Right lung (tissue), 5 donors: ENCODE data around the gene THADA. TPM values are rescaled to one million over a fixed set of nuclear protein-coding genes. Genes with fewer than 3 reads are reported as not detected.

Experiments
- DNase-seq, 2 donors: peaks; one replicate each; pipeline ENCODE4 v3.0.0-alpha.2; 2013
- polyA plus RNA-seq, 5 donors: library from polyadenylated mRNA; unstranded; fragments of 120-200 nt; gene quantifications; one replicate each; pipeline versions ENCODE4 v1.2.1 to v1.2.3, GENCODE V29; 2013; ENCODE audit warnings: inconsistent platforms in 1 of 5, low replicate concordance in 1 of 5; ENCODE audit not compliant: insufficient read length in 5 of 5, insufficient read depth in 1 of 5

THADA gene
- polyA plus RNA-seq, 5 donors = 33.8 to 42.1 (median 36.6) TPM

DNA sequence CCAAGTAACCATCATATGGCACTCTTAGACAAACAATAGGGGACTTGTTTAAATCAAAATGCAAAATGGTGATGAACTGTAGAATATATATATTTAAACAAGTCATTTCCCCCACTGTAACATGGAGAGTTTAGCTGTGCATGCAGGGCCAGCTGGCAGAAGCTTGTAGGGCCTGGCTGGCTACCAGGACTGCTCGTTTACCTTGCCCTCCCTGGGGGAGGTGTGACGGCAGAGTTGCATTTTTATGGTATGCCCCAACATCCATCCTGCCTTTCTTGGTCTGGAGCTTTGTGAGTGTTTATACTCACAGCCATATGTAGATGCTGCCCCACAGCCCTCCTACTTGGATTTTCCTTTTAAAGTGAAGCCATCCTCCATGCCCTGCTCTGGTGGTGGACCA is 267.7 kb downstream of the THADA start:
- DNase-seq = no peak

DNA sequence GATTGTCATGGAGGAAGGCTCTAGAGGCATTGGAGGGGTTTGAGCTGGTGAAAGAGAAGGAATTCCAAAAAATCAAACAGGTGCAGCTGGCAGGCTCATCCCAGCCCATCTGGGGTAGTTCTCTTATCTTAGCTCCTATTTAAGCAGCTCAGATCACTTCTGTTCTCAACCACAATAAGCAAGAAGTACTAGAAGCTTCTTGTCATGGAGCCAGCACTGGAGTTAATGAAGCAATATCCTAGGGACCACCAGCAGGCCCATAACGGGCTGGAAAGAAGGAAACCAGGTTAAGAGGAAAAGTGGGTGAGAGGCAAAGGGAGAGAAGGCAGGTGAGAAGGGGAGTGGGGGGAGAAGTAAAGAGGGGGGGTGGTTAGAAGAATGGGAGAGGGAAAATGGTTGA is 268.7 kb downstream of the THADA start:
- DNase-seq = no peak

DNA sequence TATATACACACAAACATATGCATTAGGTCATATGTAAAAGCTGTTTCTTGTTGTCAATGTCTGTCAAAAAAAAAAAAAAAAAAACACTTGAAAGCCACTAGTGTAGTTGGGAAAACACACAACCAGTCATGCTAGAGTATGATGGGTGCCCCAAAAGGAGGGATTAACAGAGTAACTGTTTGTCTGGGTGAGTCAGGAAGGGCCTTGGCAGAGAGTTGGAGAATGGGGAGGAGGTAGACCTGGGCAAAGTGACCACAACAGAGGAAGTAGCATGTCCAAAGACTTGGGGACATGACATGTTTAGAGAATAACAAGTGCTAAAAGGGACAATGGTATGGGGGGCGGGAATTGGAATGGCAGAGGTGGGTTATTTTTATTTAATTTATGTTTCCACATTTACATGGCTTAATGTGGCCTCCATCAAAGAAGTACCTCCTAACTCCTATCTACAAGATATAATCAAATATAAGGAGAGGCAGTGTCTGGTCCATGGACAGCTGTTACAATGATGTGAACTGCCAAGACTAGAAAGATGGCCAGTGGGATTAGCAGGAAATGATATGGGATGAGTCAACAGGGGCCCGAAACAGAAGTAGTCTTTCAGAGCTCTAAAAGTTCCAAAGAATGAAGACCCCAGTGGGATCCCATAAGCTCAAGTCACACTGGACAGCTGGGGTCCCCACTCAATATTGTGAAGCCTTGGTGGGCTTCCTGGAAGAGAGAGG is 269.6 kb downstream of the THADA start:
- no peak for DNase-seq

DNA sequence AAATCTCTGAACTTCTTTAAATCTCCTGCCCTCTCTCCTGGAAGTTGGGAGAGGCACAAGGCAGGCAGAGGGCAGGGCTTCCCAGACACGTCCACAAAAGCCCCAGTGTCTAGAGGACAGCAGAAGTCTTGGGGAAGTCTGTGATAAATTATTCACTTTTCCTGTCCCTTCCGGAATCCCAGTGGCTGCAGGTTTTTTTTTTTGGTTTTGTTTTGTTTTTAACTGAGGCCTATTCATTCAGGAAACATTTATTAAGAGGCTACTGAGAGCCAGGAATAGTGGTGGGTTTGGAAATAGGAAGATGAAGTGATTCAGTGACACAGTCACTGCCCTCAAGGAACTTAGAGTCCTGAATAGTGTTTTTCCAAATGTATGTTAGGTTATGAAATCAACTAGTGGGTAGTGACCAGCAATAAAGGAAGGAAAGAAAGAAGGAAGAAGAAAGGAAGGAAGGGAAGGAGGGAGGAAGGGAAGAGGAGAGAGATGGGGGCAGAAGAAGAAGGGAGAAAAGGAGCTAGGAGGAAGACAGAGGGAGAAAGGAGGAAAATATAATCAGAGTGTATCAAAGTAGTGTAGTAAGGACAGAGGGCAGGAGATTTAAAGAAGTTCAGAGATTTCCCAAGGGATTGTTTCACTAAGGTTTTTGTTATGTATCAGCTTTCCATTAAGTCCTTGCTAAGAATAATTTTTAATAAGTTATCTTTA is 270.6 kb downstream of the THADA start:
- no peak for DNase-seq

DNA sequence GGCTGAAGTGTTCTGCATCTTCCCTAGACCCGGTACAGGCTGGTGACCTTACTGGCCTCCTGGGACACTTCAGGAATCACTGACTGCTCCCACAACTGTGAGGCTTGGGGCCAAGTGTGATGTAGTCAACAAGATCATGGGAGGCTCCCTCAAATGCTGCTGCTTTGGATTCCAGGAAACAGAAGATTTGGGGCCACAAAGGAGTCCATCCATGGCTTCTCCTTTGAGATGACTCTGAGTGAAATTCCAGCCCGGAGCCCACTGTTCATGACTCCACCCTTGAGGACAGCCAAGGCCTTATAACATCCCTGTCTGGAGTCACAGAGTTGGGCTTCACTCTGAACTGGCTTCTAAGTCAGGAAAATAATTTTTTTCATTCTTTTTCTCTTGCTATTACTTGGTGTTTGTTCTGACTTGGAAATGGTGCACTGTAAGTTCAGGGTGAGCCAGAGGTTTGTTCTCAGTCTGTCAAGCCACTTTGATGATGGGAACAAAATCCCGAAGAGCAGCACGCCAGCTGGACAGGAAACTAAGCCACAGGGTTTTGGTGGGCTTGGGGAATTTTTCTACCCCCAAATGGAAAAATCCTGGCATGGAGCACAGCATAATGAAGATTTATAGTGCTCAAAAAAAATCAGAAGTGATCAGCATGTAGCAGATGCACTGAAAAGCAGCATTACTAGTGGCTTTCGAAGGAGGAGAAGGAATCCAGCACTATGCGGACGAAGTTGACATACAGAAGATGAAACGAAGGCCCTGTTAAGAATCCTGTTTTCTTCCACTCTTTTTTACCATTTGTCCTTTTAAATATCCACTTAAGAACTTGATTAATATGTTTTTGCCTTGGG is 271.4 kb downstream of the THADA start:
- DNase-seq = peak; percentile 83

DNA sequence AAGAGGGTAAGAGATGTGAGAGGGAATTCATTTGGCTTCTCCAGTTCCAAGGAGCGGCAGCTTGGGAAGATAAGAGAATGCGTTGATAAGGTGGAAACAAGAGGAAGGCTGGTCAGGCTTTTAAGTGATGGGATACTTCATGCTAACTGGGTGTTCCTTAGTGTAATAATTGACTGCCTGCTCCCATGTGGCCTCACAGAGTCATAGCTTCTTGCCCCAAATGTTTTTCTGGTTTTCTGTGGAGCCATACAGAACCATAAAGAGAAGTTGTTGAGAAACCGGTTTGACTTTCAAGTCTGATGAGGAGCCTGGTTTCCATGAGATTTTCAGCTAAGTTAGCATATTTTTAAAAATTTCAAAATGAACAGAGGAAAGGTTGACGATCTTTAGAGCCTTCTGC is 272.0 kb downstream of the THADA start:
- no peak for DNase-seq

DNA sequence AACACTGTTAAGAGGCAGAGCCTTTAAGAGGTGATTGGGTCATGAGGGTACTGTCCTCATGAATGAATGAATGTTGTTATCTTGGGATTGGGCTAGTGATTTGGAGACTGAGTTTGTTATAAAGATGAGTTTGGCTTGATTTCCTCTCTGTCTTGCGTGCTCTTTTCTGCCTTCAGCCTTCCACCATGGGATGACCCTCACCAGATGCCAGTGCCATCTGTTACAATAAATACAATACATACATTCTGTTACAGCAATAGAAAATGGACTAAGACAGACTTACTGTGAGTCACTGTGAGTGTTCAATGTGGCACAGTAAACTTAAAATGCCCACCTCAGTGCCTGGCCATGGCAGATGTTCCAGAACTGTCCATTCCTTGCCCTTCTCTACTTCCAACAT is 274.4 kb downstream of the THADA start:
- DNase-seq = no peak

DNA sequence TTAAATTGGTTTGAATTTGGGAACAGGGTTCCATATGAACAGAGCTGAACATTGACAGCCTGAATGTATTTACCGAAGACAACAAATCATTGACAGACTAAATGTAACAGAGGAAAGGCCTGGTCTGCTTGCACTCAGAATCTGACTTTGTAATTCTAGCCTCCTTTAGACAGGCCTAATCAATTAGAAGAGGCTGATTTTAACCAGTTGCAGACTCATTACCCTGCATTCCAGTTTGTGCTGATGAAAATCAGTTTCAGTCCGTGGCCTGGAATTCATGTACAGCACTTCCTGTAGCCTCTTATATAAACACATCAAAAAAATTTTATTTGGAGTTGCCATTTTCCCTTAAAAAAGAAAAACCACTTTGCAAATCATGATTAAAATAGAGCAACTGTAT is 276.3 kb downstream of the THADA start:
- DNase-seq = no peak

DNA sequence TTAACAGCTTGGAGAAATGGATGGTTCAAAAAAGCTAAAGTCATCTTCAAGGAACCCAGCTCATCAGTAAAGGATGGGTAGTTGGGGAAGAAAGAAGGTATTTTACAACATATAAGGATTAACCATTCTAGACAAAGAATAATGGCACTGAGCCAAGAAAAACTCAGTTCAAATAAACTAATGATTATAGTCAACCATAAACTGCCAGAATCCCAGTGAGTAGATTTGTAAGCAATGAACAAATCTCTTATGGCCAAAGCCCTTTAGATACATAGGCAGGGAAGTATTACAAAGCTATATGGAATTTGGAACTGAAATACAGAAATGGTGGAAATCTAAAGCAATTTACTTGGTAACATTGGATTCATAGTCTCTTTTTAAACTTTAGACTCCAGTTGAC is 277.0 kb downstream of the THADA start:
- no peak for DNase-seq

DNA sequence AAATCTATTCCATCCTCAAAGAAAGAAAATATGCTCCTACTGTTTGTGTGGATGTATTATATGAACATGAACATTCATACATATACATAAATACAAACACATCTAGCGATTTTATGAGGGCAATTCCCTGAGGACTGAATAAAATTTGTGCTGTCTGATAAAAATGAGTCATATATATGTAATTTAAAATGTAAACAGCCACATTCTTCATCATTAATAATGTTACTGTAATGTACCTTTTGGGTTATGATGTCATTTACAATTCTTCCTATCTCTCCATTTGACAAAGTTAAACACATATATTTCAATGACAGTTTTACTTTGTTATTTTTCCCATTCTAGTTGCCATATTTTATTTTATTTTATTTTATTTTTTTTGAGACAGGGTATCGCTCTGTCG is 278.2 kb downstream of the THADA start:
- DNase-seq = no peak

DNA sequence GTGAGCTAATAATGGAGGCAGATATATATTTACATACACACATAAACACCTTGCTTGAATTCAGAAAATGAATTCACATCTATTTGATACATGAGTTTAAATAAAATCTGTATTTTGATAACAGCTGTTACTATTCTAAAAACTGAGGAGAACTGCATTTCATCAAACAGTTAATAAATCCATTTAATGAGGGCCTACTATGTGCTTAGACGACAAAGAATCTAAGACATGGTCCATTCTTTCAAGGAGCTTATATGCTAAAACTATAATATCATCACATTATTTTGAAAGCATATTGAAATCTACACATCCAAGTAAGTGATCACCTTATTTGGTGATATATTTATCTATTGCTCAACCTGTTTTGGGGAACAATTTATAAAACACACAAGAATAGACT is 278.6 kb downstream of the THADA start:
- DNase-seq = no peak

DNA sequence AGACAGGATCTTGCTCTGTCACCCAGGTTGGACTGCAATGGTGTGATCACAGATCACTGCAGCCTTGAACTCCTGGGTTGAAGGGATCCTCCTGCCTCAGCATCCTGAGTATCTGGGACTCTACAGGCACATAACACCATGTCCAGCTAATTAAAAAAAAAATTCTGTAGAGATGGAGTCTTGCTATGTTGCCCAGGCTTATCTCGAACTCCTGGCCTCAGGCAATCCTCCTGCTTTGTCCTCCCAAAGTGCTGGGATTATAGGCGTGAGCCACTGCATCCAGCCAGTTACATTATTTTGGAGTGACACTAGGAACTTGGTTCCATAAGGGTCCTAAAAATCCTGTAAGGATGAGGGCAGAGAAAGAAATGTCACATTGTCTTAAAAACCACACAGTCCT is 280.4 kb downstream of the THADA start:
- no peak for DNase-seq

DNA sequence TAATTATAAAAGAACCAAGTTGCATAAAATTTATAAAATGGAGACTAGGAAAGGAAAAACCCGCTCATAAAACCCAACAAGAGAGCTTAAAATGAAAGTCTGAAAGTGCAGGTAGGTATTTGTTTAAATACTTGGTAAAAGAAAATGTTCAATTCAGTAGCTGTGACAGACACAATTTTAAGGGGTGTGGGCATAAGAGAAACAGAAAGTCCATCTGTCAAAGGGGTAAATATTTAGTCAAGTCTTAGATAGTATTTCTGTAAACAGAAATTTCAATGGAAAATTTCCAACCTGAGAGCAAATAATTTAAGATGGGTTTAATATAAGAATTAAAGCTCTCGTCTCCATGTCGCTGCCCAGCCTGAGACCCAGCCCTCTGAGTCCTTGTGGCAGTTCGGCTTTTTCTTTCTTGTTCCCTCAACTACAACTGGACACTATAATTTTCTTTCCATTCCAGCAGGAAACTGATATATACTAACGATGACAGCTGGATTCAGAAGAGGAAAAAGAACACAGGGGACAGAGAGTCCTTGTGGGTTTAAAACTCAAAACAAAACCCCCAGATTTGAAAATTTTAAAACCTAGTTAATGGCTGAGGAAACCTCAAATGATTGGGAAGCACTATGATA is 281.4 kb downstream of the THADA start:
- DNase-seq = no peak

DNA sequence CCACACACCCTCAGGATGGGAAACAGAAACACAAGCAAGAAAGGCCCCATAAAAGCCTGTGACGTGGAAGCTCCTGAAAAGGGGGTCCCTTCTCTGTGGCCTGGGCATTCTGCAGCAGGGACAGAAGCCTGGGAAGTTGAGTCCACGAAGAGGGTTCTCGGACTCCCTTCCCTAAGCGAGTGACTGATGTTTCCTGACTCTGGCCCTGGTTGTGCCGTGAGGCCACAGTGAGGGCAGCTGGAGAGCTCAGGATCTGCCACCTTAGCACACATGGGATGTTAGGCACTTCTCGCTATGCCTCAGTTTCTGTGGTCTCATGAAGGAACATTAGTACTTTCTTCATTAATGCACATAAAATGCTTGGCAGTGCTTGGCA is 282.2 kb downstream of the THADA start:
- no peak for DNase-seq

DNA sequence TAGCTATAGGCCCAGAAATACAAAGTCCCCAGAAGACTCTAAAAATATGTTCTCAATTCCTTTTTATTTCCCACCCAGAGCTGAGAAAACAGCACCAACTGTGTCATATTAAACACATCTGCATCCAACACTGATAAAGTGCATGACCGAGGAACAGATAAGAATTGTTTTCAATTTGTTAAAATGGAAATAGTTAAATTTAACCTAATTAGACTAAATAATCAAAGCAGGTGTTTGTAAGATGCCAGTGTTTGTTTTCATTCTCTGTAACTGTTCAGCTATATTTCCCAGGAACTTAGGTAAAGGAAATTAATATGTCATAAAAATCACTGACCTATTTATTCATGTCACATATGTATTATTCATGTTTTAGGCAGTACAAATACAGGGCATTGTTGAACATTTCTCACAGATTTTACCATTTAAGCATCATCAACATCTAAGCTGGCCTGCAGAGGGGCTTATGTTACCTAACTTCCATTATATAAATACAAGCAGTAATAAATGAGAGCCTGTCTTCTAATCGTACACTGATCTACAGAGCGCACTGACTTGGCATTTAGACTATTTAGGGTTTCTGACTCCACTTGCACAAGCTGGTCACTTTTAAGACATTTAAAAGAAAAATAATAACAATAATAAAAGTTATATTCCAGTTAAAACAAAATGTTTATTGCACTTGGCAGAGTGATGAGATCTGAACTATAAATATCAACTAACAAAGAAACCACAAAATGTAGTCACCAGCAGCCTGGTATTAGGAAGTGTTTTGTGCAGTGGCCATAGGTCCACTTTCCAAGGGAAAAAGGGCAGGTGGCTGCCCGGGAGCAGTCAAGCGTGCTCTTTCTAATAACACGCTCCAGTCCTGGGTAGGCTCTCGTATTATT is 282.8 kb downstream of the THADA start:
- DNase-seq = no peak

DNA sequence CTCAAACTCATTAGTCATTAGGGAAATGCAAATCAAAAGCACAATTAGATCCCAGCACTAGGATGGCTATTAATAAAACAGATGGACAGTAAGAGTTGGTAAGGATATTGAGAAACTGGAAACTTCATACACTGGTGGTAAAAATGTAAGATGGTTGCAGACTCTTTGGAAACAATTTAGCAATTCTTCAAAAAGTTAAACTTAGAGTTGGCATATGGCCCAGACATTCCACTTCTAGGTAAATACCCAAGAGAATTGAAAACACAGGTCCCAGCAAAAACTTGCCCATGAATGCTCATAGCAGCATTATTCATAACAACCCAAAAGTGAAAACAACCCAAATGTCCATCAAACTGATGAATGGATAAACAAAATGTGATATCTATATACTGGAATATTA is 284.6 kb downstream of the THADA start:
- DNase-seq = no peak

DNA sequence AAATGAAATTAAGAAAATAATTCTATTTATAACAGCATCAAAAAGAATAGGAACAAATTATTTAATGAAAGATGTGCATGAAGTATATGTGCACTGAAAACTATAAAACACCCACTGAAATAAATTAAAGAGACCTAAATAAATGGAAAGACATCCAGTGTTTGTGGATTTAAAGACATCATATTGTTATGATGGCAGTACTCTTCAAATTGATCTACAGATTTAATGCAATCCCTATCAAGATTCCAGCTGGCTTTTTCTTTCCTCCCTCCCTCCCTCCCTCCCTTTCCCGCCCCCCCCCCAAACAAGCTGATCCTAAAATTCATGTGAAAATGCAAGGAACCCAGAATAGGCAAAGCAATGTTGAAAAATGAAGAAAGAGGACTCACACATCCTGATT is 285.9 kb downstream of the THADA start:
- no peak for DNase-seq

DNA sequence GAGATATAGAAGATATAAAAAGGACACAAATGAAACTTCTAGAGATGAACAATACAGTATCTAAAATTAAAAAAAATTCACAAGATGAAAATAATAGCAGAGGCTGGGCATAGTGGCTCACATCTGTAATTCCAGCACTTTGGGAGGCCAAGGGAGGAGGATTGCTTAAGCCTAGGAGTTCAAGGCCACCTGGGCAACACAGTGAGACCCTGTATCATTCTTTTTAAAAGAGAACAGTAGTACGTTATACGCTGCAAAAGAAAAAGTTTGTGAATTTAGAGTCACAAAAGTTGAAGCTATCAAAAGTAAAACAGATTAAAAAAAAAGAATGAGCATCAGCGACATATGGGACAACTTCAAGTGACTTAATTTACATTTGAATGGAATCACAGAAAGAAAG is 287.9 kb downstream of the THADA start:
- no peak for DNase-seq

DNA sequence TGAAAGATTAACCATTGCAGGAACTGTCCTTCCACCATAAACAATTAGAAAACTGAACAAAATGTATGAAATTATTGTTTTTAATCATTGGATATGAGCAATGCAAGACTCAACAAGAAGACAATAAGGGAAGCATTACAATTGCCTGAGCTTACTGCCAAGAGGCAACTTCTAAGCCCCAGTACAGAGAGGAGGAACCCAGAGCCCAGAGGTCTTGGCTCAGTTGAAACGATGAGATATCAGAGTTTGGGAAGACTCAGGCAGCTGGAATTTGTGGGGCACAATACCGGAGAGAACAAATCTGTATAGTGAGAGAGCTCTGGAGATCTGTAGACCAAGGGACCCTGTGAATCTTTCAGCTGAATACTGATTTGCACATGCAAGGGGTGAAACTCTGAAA is 288.8 kb downstream of the THADA start:
- DNase-seq = no peak

DNA sequence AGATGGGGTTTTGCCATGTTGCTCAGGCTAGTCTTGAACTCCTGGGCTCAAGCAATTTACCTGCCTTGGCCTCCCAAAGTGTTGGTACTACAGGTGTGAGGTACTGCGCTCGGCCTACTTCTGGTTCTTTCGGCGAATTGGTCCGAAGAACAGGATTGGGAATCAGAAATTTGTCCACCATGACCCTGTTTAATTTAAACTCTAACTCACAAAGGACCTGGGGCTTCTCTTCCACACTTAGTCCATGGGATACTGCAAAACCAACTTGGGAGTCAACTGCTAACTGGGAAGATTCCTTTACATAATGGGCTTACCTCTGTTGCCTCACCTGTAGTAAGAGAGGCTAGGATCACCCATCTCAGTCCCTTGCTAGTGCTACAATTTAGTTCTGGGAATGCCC is 289.6 kb downstream of the THADA start:
- no peak for DNase-seq

DNA sequence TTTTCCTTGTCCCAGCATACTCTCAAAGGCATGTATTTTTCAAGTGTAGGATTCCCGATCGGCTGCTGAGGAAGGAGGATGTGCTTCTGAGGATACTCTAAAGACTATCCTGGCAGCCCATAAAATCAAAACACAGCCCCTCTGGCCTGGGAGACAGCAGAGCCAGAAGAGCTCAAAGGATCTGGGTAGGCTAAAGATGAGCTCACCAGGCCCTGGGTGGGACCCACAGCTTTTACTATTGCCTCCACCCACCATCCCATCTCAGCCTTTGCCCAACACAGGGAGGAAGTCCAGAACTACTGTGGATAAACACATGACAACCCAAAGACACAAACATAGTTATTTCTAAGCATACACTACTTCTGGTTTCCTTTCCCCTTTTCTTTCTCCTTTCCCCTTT is 290.3 kb downstream of the THADA start:
- no peak for DNase-seq
